ENCODE results near the gene CADPS2.

Gene CADPS2

DNA sequence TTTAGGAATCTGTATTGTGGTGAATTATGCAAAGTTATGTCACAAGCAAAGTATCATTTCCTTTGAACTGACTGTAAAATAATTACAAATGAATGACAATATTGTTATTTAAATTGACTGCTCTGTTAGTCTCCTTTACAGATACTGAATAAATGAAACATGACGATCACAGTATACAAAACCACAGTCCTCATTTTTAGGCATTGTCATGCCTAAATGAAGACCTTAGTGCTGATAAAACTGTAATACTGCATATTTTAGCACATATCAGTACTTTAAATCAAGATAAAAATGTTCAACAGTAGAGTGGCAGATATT is 542.0 kb downstream of the CADPS2 start:
- no peaks in the 10 kb centered on the region for H3K36me3 Mint-ChIP-seq (ENCODE audit: low read depth)
- no peaks in the 10 kb centered on the region for H3K4me1 Mint-ChIP-seq (ENCODE audit: low read depth)
- intact Hi-C loops (cut with micrococcal nuclease): no loop called here
- H3K4me3 Mint-ChIP-seq: no peak overlapping the region
- H3K27me3 Mint-ChIP-seq: no peaks in the 10 kb centered on the region
- no peaks in the 10 kb centered on the region for H3K9me3 Mint-ChIP-seq
- H3K27ac Mint-ChIP-seq: no peak overlapping the region

GRCh38 chr7:122343601-122344302 is 542.5 kb downstream of the CADPS2 start:
- Mint-ChIP-seq H3K27ac (no peak overlapping the region), H3K36me3 (ENCODE audit: low read depth) (no peaks in the 10 kb centered on the region), H3K27me3 (no peaks in the 10 kb centered on the region), H3K4me3 (no peak overlapping the region), H3K4me1 (ENCODE audit: low read depth) (no peaks in the 10 kb centered on the region), H3K9me3 (no peaks in the 10 kb centered on the region)
- intact Hi-C loops (cut with micrococcal nuclease): no loop called here

GRCh38 chr7:122340427-122340826 is 545.8 kb downstream of the CADPS2 start:
- Mint-ChIP-seq H3K4me1 (ENCODE audit: low read depth) (no peaks in the 10 kb centered on the region), H3K9me3 (no peaks in the 10 kb centered on the region), H3K36me3 (ENCODE audit: low read depth) (no peaks in the 10 kb centered on the region), H3K27ac (no peak overlapping the region), H3K4me3 (no peak overlapping the region), H3K27me3 (no peaks in the 10 kb centered on the region)
- intact Hi-C loops (cut with micrococcal nuclease): no loop called here

DNA sequence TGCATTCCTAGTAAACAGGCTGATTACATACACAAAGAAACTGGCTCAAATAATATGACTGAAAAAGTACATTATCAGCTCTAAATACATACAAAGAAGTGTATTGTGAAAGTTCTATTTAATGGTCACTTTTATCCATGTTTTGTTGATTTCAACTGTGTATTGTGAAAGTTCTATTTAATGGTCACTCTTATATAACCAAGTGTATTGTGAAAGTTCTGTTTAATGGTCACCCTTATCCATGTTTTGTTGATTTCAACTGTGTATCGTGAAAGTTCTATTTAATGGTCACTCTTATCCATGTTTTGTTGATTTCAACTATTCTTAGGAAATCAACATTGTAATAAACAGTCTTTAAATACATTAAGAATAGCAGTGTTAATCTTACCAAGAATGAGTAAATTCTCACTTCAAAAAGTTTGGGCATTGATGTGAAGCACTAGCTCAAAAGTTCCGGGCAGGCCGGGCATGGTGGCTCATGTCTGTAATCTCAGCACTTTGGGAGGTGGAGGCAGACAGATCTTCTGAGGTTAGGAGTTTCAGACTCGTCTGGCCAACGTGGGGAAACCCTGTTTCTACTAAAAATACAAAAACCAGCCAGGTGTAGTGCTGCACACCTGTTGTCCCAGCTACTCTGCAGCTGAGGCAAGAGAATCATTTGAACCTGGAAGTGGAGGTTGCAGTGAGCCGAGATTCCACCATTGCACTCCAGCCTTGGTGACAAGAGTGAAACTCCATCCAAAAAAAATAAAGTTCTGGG is 546.9 kb downstream of the CADPS2 start:
- H3K9me3 Mint-ChIP-seq: no peaks in the 10 kb centered on the region
- intact Hi-C loops (cut with micrococcal nuclease): no loop called here
- H3K4me3 Mint-ChIP-seq: no peak overlapping the region
- H3K27me3 Mint-ChIP-seq: no peaks in the 10 kb centered on the region
- no peaks in the 10 kb centered on the region for H3K4me1 Mint-ChIP-seq (ENCODE audit: low read depth)
- H3K27ac Mint-ChIP-seq: no peak overlapping the region
- H3K36me3 Mint-ChIP-seq (ENCODE audit: low read depth): no peaks in the 10 kb centered on the region

- Mint-ChIP-seq H3K27ac (no peak overlapping the region), H3K27me3 (no peaks in the 10 kb centered on the region), H3K9me3 (no peaks in the 10 kb centered on the region), H3K4me1 (ENCODE audit: low read depth) (no peaks in the 10 kb centered on the region), H3K4me3 (no peak overlapping the region), H3K36me3 (ENCODE audit: low read depth) (no peaks in the 10 kb centered on the region)
- intact Hi-C loops (cut with micrococcal nuclease): no loop called here
Measured at GRCh38 chr7:122337011-122337410, 549.2 kb downstream of the CADPS2 start.

- no peak overlapping the region for H3K27ac Mint-ChIP-seq
- H3K27me3 Mint-ChIP-seq: peaks cover 2% of the 10 kb centered on the region
- H3K9me3 Mint-ChIP-seq: no peaks in the 10 kb centered on the region
- no peaks in the 10 kb centered on the region for H3K4me1 Mint-ChIP-seq (ENCODE audit: low read depth)
- no peak overlapping the region for H3K4me3 Mint-ChIP-seq
- intact Hi-C loops (cut with micrococcal nuclease): no loop called here
- H3K36me3 Mint-ChIP-seq (ENCODE audit: low read depth): no peaks in the 10 kb centered on the region
Measured at GRCh38 chr7:122329145-122329802, 557.0 kb downstream of the CADPS2 start.

DNA sequence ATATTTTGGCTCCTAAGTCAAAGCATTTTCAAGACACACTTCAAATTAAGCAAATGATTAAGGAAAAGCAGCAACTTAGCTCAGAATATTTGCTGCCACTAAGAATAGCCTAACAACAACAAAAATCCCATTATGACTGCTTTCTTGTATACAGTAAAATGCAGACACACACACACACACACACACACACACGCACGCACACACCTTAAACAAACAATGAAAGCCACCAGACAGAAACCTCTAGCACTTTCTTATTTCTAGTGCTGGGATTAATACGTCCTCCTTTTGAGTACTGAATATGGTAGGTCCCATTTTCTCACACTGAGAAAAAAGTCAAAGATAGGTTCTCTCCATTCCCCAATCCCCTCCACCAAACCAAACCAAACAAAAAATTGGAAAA is 558.3 kb downstream of the CADPS2 start:
- Mint-ChIP-seq H3K9me3 (no peaks in the 10 kb centered on the region), H3K4me3 (no peak overlapping the region), H3K27me3 (peaks cover 2% of the 10 kb centered on the region), H3K36me3 (ENCODE audit: low read depth) (no peaks in the 10 kb centered on the region), H3K27ac (no peak overlapping the region), H3K4me1 (ENCODE audit: low read depth) (no peaks in the 10 kb centered on the region)
- intact Hi-C loops (cut with micrococcal nuclease): no loop called here

DNA sequence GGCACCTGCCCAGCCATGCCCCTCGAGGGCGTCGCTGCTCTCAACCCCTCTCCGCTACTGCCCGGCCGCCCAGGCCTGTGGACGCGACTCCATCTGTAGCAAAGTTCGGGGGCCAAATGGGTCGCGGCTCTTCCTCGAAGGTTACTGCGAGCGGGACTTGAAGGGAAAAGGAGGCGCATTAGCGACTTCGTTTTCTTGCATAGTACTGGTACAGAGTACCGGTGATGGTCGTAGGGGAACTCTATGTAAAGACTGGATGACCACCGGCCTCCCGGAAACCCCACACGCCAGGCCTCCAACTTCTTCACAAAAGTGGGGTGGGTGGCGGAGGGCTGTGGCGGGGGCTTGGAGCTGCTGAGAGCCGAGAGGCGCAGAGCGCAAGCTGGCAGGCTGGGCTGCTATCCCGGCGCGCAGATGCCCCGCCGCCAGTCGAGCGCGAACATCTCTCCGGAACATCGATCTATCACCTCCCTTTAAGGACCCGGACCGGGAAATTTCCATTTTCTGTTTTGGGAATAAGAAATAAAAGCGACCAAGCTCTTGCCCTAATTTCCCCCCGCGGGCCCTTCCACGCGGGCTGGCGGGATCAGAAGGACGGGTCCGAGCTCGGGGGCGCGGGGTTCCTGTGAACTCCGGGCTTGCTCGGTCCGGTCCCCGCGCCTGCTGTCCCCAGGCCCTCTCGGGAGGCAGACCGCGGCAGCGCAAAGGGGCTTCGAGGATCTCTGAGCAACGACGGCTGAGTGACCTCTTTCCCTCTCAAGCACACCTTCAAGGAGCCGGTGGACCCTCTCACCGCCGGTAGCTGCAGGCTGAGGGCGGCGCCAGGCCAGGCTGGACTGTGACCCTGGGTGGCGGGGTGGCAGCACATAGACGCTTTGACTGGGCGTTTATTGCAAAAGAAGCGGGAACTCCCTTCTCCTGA is 569.5 kb downstream of the CADPS2 start:
- intact Hi-C loops (cut with micrococcal nuclease): no loop called here
- Mint-ChIP-seq H3K4me1 (ENCODE audit: low read depth) (no peaks in the 10 kb centered on the region), H3K36me3 (ENCODE audit: low read depth) (no peaks in the 10 kb centered on the region), H3K4me3 (no peak overlapping the region), H3K9me3 (no peaks in the 10 kb centered on the region), H3K27ac (no peak overlapping the region), H3K27me3 (peaks cover 58% of the 10 kb centered on the region)

- Mint-ChIP-seq H3K27ac (no peak overlapping the region), H3K9me3 (no peaks in the 10 kb centered on the region), H3K27me3 (peaks cover 66% of the 10 kb centered on the region), H3K36me3 (ENCODE audit: low read depth) (no peaks in the 10 kb centered on the region), H3K4me1 (ENCODE audit: low read depth) (no peaks in the 10 kb centered on the region), H3K4me3 (no peak overlapping the region)
- intact Hi-C loops (cut with micrococcal nuclease): no loop called here
Measured at GRCh38 chr7:122315507-122316466, 570.5 kb downstream of the CADPS2 start.

DNA sequence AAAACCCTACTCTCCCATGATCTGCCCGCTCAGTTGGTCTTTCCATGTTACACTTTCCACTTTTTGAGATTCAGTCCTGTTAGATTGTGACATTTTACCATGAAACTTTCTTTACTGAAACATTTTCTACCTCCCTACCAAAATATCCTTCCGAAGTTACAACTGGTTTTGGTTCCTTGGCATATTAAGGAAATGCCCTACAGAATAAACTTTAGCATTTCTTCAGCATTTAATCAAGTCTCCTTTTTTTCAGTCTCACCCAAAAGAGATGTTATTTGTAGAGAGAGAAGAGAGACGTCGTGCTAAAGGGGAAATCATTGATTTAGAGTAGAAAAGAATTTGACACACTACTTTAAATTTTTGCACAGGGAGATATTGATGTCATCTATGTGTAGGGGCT is 572.0 kb downstream of the CADPS2 start:
- Mint-ChIP-seq H3K4me1 (ENCODE audit: low read depth) (no peaks in the 10 kb centered on the region), H3K36me3 (ENCODE audit: low read depth) (no peaks in the 10 kb centered on the region), H3K27me3 (peaks cover 80% of the 10 kb centered on the region), H3K9me3 (no peaks in the 10 kb centered on the region), H3K4me3 (no peak overlapping the region), H3K27ac (no peak overlapping the region)
- intact Hi-C loops (cut with micrococcal nuclease): no loop called here

- Mint-ChIP-seq H3K27me3 (peaks cover 82% of the 10 kb centered on the region), H3K36me3 (ENCODE audit: low read depth) (no peaks in the 10 kb centered on the region), H3K4me3 (no peak overlapping the region), H3K9me3 (no peaks in the 10 kb centered on the region), H3K27ac (no peak overlapping the region), H3K4me1 (ENCODE audit: low read depth) (no peaks in the 10 kb centered on the region)
- intact Hi-C loops (cut with micrococcal nuclease): no loop called here
Measured at GRCh38 chr7:122312789-122313188, 573.5 kb downstream of the CADPS2 start.

DNA sequence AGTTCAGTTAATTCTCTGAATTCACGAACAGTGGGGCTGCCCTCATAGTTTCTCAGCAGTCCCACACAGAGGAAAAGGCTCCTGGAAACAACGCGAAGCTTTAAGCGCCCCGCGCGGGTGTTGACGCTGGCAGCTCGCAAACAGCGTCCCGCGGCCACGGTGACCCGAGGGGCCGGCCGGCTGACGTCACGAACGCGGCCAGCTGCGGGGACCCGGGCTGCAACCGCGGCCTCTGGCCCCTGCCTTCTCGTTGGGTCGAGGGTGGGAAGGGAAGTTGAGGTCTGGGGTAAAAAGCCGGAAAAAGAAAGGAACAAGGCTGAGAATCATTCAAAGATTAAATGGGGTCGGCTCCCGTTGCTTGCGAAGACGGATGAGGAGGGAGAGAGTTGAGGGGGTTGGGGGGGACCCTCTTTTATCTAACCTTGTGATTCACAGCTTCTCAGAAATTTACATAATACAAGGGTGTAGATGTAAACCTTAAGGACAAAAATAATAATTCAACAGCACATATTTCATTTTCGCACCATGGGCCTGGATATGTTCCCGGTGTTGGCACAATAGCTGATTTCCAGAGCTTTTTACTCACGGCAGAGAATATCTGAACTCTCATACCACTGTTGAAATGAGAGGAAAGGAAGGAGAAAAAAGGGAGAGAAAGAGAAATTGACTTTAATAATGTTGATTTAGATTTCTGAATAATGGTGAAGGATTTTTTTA is 574.4 kb downstream of the CADPS2 start:
- Mint-ChIP-seq H3K4me1 (ENCODE audit: low read depth) (no peaks in the 10 kb centered on the region), H3K27me3 (peaks cover 85% of the 10 kb centered on the region), H3K4me3 (no peak overlapping the region), H3K9me3 (no peaks in the 10 kb centered on the region), H3K36me3 (ENCODE audit: low read depth) (no peaks in the 10 kb centered on the region), H3K27ac (no peak overlapping the region)
- intact Hi-C loops (cut with micrococcal nuclease): no loop called here
